Epithelial cell of prostate (primary cell): ENCODE measurements around the gene KCNH4.
"Not testable (repeated sequence)": the region's sequence is repeated elsewhere in the genome, so short reads cannot be mapped to it uniquely, and the experiment has no call there.

Experiments used
- DNase-seq: peaks from one replicate; pipeline ENCODE4 v3.0.0-alpha.2; 2011; ENCODE audit warnings: low read depth, low spot score
- H3K27ac ChIP-seq: fragments of 450-650 bp; 2 replicates; pipeline ENCODE4 v1.5.1; 2017; ENCODE audit warnings: mild to moderate bottlenecking

The KCNH4 gene

GRCh38 chr17:42197564-42198156, 16.7 kb upstream of the KCNH4 start:
- H3K27ac ChIP-seq: no peak overlapping the region
- DNase-seq: no peak

- DNase-seq: no peak
- H3K27ac ChIP-seq: no peak within 1 kb of the TSS
These were observed 13.3 kb upstream of the KCNH4 start, which contains the start of gene GHDC for GRCh38 chr17:42193969-42194899. TSS of gene GHDC (minus strand) at chr17:42194494. CDS start at chr17:42193581, 913 bp downstream.

- DNase-seq: no peak
- H3K27ac ChIP-seq: no peak overlapping the region
These were observed 12.4 kb upstream of the KCNH4 start for GRCh38 chr17:42193216-42193968.

- no peak overlapping the region for H3K27ac ChIP-seq
- DNase-seq: no peak
These were observed 11.5 kb upstream of the KCNH4 start for GRCh38 chr17:42192189-42193126.

GRCh38 chr17:42191275-42191608, 10.3 kb upstream of the KCNH4 start:
- no peak for DNase-seq
- no peak overlapping the region for H3K27ac ChIP-seq

- DNase-seq: no peak
- H3K27ac ChIP-seq: no peak overlapping the region
These were observed 9.7 kb upstream of the KCNH4 start for GRCh38 chr17:42190491-42191274.

- no peak overlapping the region for H3K27ac ChIP-seq
- no peak for DNase-seq
These were observed 8.7 kb upstream of the KCNH4 start for GRCh38 chr17:42189651-42189965.

- no peak overlapping the region for H3K27ac ChIP-seq
These were observed 8.1 kb upstream of the KCNH4 start for GRCh38 chr17:42188749-42189650.

GRCh38 chr17:42187833-42188232, 6.9 kb upstream of the KCNH4 start:
- H3K27ac ChIP-seq: no peak overlapping the region
- DNase-seq: no peak

More at GRCh38 chr17:42188749-42189650, 8.1 kb upstream of the KCNH4 start:
- no peak for DNase-seq

GRCh38 chr17:42186191-42186590, 5.2 kb upstream of the KCNH4 start:
- DNase-seq, H3K27ac ChIP-seq: not testable (repeated sequence)

GRCh38 chr17:42185621-42185930, 4.6 kb upstream of the KCNH4 start:
- H3K27ac ChIP-seq: no peak overlapping the region
- DNase-seq: no peak

- no peak within 1 kb of the TSS for H3K27ac ChIP-seq
- DNase-seq: no peak
These were observed 4.0 kb upstream of the KCNH4 start, which contains the start of gene HCRT for GRCh38 chr17:42184713-42185620. TSS of gene HCRT (minus strand) at chr17:42185452. CDS start at chr17:42185365, 87 bp downstream.

- no peak overlapping the region for H3K27ac ChIP-seq
- no peak for DNase-seq
These were observed 3.1 kb upstream of the KCNH4 start for GRCh38 chr17:42183741-42184711.

GRCh38 chr17:42182927-42183734, 2.2 kb upstream of the KCNH4 start:
- no peak for DNase-seq
- no peak overlapping the region for H3K27ac ChIP-seq

- DNase-seq: no peak
- H3K27ac ChIP-seq: no peak overlapping the region
These were observed 887 bp upstream of the KCNH4 start for GRCh38 chr17:42181851-42182207.
